ENCODE results near the gene LAMC2.
A peak's percentile ranks its signal among the peaks of the same experiment; 100 is the strongest.

The LAMC2 gene

GRCh38 chr1:183247484-183247883, 61.4 kb downstream of the LAMC2 start:
- H3K4me3 ChIP-seq (ENCODE audit: low read length, poor library complexity, severe bottlenecking), result no peak overlapping the region
- peaks cover 16% of the 10 kb centered on the region for H3K4me1 ChIP-seq (ENCODE audit: insufficient read depth, low read length, poor library complexity, severe bottlenecking)
- no peaks in the 10 kb centered on the region for H3F3A ChIP-seq (ENCODE audit: low read depth)
- no peak overlapping the region for H3K4me2 ChIP-seq (ENCODE audit: low read depth, low read length, poor library complexity, severe bottlenecking)
- H3K27me3 ChIP-seq (ENCODE audit: insufficient read depth, low read length, poor library complexity, severe bottlenecking), result no peaks in the 10 kb centered on the region
- H3K79me2 ChIP-seq (ENCODE audit: insufficient read depth, low read length), result no peaks in the 10 kb centered on the region
- no peak overlapping the region for H2AFZ ChIP-seq (ENCODE audit: low read length)
- no peaks in the 10 kb centered on the region for H4K20me1 ChIP-seq (ENCODE audit: insufficient read depth, low read length, poor library complexity, severe bottlenecking)
- no peaks in the 10 kb centered on the region for H3K9me3 ChIP-seq (ENCODE audit: insufficient read depth, low read depth, low read length)
- H3K9ac ChIP-seq (ENCODE audit: low read depth, low read length, poor library complexity, severe bottlenecking), result no peak overlapping the region
- TF ChIP-seq CTCF (conservative IDR thresholded peaks at IDR 0.05; ENCODE audit: low read length) (no peak), EZH2phosphoT487 (IDR thresholded peaks at IDR 0.05; ENCODE audit: borderline replicate concordance) (no peak)
- H3K36me3 ChIP-seq (ENCODE audit: insufficient read depth, low read length), result no peaks in the 10 kb centered on the region
- no peaks in the 10 kb centered on the region for H3K9me2 ChIP-seq (replicated peaks; ENCODE audit: low read depth, low read length)

- Histone ChIP-seq H3K4me1 (ENCODE audit: insufficient read depth, low read length, poor library complexity, severe bottlenecking) (peaks cover 16% of the 10 kb centered on the region), H3K4me2 (ENCODE audit: low read depth, low read length, poor library complexity, severe bottlenecking) (no peak overlapping the region), H3K9me3 (ENCODE audit: insufficient read depth, low read depth, low read length) (no peaks in the 10 kb centered on the region), H3K27me3 (ENCODE audit: insufficient read depth, low read length, poor library complexity, severe bottlenecking) (no peaks in the 10 kb centered on the region), H3F3A (ENCODE audit: low read depth) (no peaks in the 10 kb centered on the region), H2AFZ (ENCODE audit: low read length) (no peak overlapping the region), H4K20me1 (ENCODE audit: insufficient read depth, low read length, poor library complexity, severe bottlenecking) (no peaks in the 10 kb centered on the region), H3K4me3 (ENCODE audit: low read length, poor library complexity, severe bottlenecking) (no peak overlapping the region), H3K9me2 (replicated peaks; ENCODE audit: low read depth, low read length) (no peaks in the 10 kb centered on the region), H3K36me3 (ENCODE audit: insufficient read depth, low read length) (no peaks in the 10 kb centered on the region), H3K79me2 (ENCODE audit: insufficient read depth, low read length) (no peaks in the 10 kb centered on the region), H3K9ac (ENCODE audit: low read depth, low read length, poor library complexity, severe bottlenecking) (no peak overlapping the region)
- TF ChIP-seq EZH2phosphoT487 (IDR thresholded peaks at IDR 0.05; ENCODE audit: borderline replicate concordance) (no peak), CTCF (conservative IDR thresholded peaks at IDR 0.05; ENCODE audit: low read length) (no peak)
Observed at GRCh38 chr1:183247931-183248330, 61.9 kb downstream of the LAMC2 start.

GRCh38 chr1:183248989-183249691, 63.1 kb downstream of the LAMC2 start:
- Histone ChIP-seq H3K36me3 (ENCODE audit: insufficient read depth, low read length) (no peaks in the 10 kb centered on the region), H3F3A (ENCODE audit: low read depth) (no peaks in the 10 kb centered on the region), H3K9me2 (replicated peaks; ENCODE audit: low read depth, low read length) (no peaks in the 10 kb centered on the region), H3K4me2 (ENCODE audit: low read depth, low read length, poor library complexity, severe bottlenecking) (peak overlapping the region; percentile 4), H3K4me1 (ENCODE audit: insufficient read depth, low read length, poor library complexity, severe bottlenecking) (peaks cover 16% of the 10 kb centered on the region), H3K4me3 (ENCODE audit: low read length, poor library complexity, severe bottlenecking) (no peak overlapping the region), H4K20me1 (ENCODE audit: insufficient read depth, low read length, poor library complexity, severe bottlenecking) (no peaks in the 10 kb centered on the region), H3K9ac (ENCODE audit: low read depth, low read length, poor library complexity, severe bottlenecking) (no peak overlapping the region), H2AFZ (ENCODE audit: low read length) (peak overlapping the region; percentile 61; the same call in 1 of the 2 replicates), H3K27me3 (ENCODE audit: insufficient read depth, low read length, poor library complexity, severe bottlenecking) (no peaks in the 10 kb centered on the region), H3K9me3 (ENCODE audit: insufficient read depth, low read depth, low read length) (no peaks in the 10 kb centered on the region), H3K79me2 (ENCODE audit: insufficient read depth, low read length) (no peaks in the 10 kb centered on the region)
- no peak for TF ChIP-seq EZH2phosphoT487 (IDR thresholded peaks at IDR 0.05; ENCODE audit: borderline replicate concordance)
- no peak for TF ChIP-seq CTCF (conservative IDR thresholded peaks at IDR 0.05; ENCODE audit: low read length)

All from Loucy (cell line).